ENCODE measurements around the gene EVC. TPM values are rescaled to one million over a fixed set of nuclear protein-coding genes. Genes with fewer than 3 reads are reported as not detected.

EVC gene
- total and polyA plus RNA-seq, 4 donors, result 9.3 to 58.2 (median 25.0) TPM

GRCh38 chr4:5711479-5712184, 631 bp downstream of the EVC start:
- 5 to 6% methylated on average over 52 of the region's 52 CpGs for WGBS, 2 donors
- ATAC-seq (ENCODE audit: low FRiP score) (peak; percentile 1), DNase-seq (peak; percentile 62 to 82)
- peak overlapping the region; percentile 34 to 63 for H3K27ac ChIP-seq (ENCODE audit: low read depth in 1 of 2, low read length in 2 of 2)
- no peaks in the 10 kb centered on the region for H3K9me3 ChIP-seq (ENCODE audit: control insufficient read depth, low read length)
- intact Hi-C loops (cut with DNase I), result loop anchor here (1.0 to 5.0 kb wide), 3 partner anchors 18 to 76 kb away; no protein-coding TSS in a partner anchor
- peaks cover 4 to 6% of the 10 kb centered on the region in 2 donors for H3K4me1 ChIP-seq (ENCODE audit: control insufficient read depth in 1 of 2, insufficient read depth in 2 of 2, low read length in 2 of 2)
- peak overlapping the region; percentile 63 to 88 for H3K4me3 ChIP-seq (ENCODE audit: low read length in 2 of 2)
- H3K27me3 ChIP-seq (ENCODE audit: control insufficient read depth in 1 of 2, insufficient read depth in 2 of 2, low read length in 1 of 2), result no peaks in the 10 kb centered on the region
- no peaks in the 10 kb centered on the region for H3K36me3 ChIP-seq (ENCODE audit: control insufficient read depth in 1 of 2, insufficient read depth in 2 of 2, low read length in 1 of 2)

- Histone ChIP-seq H3K9me3 (ENCODE audit: control insufficient read depth, low read length) (no peaks in the 10 kb centered on the region), H3K36me3 (ENCODE audit: control insufficient read depth in 1 of 2, insufficient read depth in 2 of 2, low read length in 1 of 2) (no peaks in the 10 kb centered on the region), H3K4me1 (ENCODE audit: control insufficient read depth in 1 of 2, insufficient read depth in 2 of 2, low read length in 2 of 2) (peaks cover 3 to 4% of the 10 kb centered on the region in 2 donors), H3K27ac (ENCODE audit: low read depth in 1 of 2, low read length in 2 of 2) (no peak overlapping the region), H3K27me3 (ENCODE audit: control insufficient read depth in 1 of 2, insufficient read depth in 2 of 2, low read length in 1 of 2) (no peaks in the 10 kb centered on the region), H3K4me3 (ENCODE audit: low read length in 2 of 2) (no peak overlapping the region)
- no peak for DNase-seq
- ATAC-seq (ENCODE audit: low FRiP score), result no peak
- WGBS, 2 donors, result 83 to 88% methylated on average over 7 of the region's 7 CpGs
- intact Hi-C loops (cut with DNase I), result loop anchor here (5.0 kb wide), 2 partner anchors 35 to 75 kb away; no protein-coding TSS in a partner anchor
These were observed 1.5 kb downstream of the EVC start for GRCh38 chr4:5712517-5712916.

GRCh38 chr4:5712931-5713330, 1.9 kb downstream of the EVC start:
- Histone ChIP-seq H3K27me3 (ENCODE audit: control insufficient read depth in 1 of 2, insufficient read depth in 2 of 2, low read length in 1 of 2) (no peaks in the 10 kb centered on the region), H3K4me1 (ENCODE audit: control insufficient read depth in 1 of 2, insufficient read depth in 2 of 2, low read length in 2 of 2) (peaks cover 3 to 4% of the 10 kb centered on the region in 2 donors), H3K9me3 (ENCODE audit: control insufficient read depth, low read length) (no peaks in the 10 kb centered on the region), H3K4me3 (ENCODE audit: low read length in 2 of 2) (no peak overlapping the region), H3K27ac (ENCODE audit: low read depth in 1 of 2, low read length in 2 of 2) (no peak overlapping the region), H3K36me3 (ENCODE audit: control insufficient read depth in 1 of 2, insufficient read depth in 2 of 2, low read length in 1 of 2) (no peaks in the 10 kb centered on the region)
- intact Hi-C loops (cut with DNase I), result loop anchor here (5.0 kb wide), 2 partner anchors 34 to 74 kb away; no protein-coding TSS in a partner anchor
- no peak for DNase-seq
- ATAC-seq (ENCODE audit: low FRiP score), result no peak
- WGBS, 2 donors, result 87 to 88% methylated on average over 3 of the region's 3 CpGs

- intact Hi-C loops (cut with DNase I), result loop anchor here (5.0 kb wide), 2 partner anchors 33 to 73 kb away; no protein-coding TSS in a partner anchor
- Histone ChIP-seq H3K4me3 (ENCODE audit: low read length in 2 of 2) (no peak overlapping the region), H3K4me1 (ENCODE audit: control insufficient read depth in 1 of 2, insufficient read depth in 2 of 2, low read length in 2 of 2) (peaks cover 3 to 4% of the 10 kb centered on the region in 2 donors), H3K27me3 (ENCODE audit: control insufficient read depth in 1 of 2, insufficient read depth in 2 of 2, low read length in 1 of 2) (no peaks in the 10 kb centered on the region), H3K36me3 (ENCODE audit: control insufficient read depth in 1 of 2, insufficient read depth in 2 of 2, low read length in 1 of 2) (no peaks in the 10 kb centered on the region), H3K9me3 (ENCODE audit: control insufficient read depth, low read length) (no peaks in the 10 kb centered on the region), H3K27ac (ENCODE audit: low read depth in 1 of 2, low read length in 2 of 2) (no peak overlapping the region)
- DNase-seq (no peak), ATAC-seq (ENCODE audit: low FRiP score) (no peak)
- 78 to 89% methylated on average over 6 of the region's 6 CpGs for WGBS, 2 donors
These were observed 2.9 kb downstream of the EVC start for GRCh38 chr4:5713861-5714260.

- DNase-seq (no peak), ATAC-seq (ENCODE audit: low FRiP score) (no peak)
- Histone ChIP-seq H3K27me3 (ENCODE audit: control insufficient read depth in 1 of 2, insufficient read depth in 2 of 2, low read length in 1 of 2) (no peaks in the 10 kb centered on the region), H3K4me3 (ENCODE audit: low read length in 2 of 2) (no peak overlapping the region), H3K9me3 (ENCODE audit: control insufficient read depth, low read length) (no peaks in the 10 kb centered on the region), H3K27ac (ENCODE audit: low read depth in 1 of 2, low read length in 2 of 2) (no peak overlapping the region), H3K36me3 (ENCODE audit: control insufficient read depth in 1 of 2, insufficient read depth in 2 of 2, low read length in 1 of 2) (no peaks in the 10 kb centered on the region), H3K4me1 (ENCODE audit: control insufficient read depth in 1 of 2, insufficient read depth in 2 of 2, low read length in 2 of 2) (peaks cover 3 to 4% of the 10 kb centered on the region in 2 donors)
- intact Hi-C loops (cut with DNase I), result no loop called here
- 74 to 77% methylated on average over 2 of the region's 2 CpGs for WGBS, 2 donors
These were observed 4.4 kb downstream of the EVC start for GRCh38 chr4:5715357-5715756.

GRCh38 chr4:5716391-5716790, 5.4 kb downstream of the EVC start:
- no peak overlapping the region for H3K27ac ChIP-seq (ENCODE audit: low read depth in 1 of 2, low read length in 2 of 2)
- 60 to 73% methylated on average over 2 of the region's 2 CpGs for WGBS, 2 donors
- no peaks in the 10 kb centered on the region for H3K9me3 ChIP-seq (ENCODE audit: control insufficient read depth, low read length)
- ATAC-seq (ENCODE audit: low FRiP score) (no peak), DNase-seq (no peak)
- peaks cover 0 to 1% of the 10 kb centered on the region in 2 donors for H3K36me3 ChIP-seq (ENCODE audit: control insufficient read depth in 1 of 2, insufficient read depth in 2 of 2, low read length in 1 of 2)
- H3K4me3 ChIP-seq (ENCODE audit: low read length in 2 of 2), result no peak overlapping the region
- peaks cover 3 to 4% of the 10 kb centered on the region in 2 donors for H3K4me1 ChIP-seq (ENCODE audit: control insufficient read depth in 1 of 2, insufficient read depth in 2 of 2, low read length in 2 of 2)
- intact Hi-C loops (cut with DNase I), result no loop called here
- no peaks in the 10 kb centered on the region for H3K27me3 ChIP-seq (ENCODE audit: control insufficient read depth in 1 of 2, insufficient read depth in 2 of 2, low read length in 1 of 2)

- no peaks in the 10 kb centered on the region for H3K9me3 ChIP-seq (ENCODE audit: control insufficient read depth, low read length)
- H3K4me3 ChIP-seq (ENCODE audit: low read length in 2 of 2), result no peak overlapping the region
- peaks cover 0 to 3% of the 10 kb centered on the region in 2 donors for H3K4me1 ChIP-seq (ENCODE audit: control insufficient read depth in 1 of 2, insufficient read depth in 2 of 2, low read length in 2 of 2)
- DNase-seq (no peak), ATAC-seq (ENCODE audit: low FRiP score) (no peak)
- H3K27me3 ChIP-seq (ENCODE audit: control insufficient read depth in 1 of 2, insufficient read depth in 2 of 2, low read length in 1 of 2), result no peaks in the 10 kb centered on the region
- no peak overlapping the region for H3K27ac ChIP-seq (ENCODE audit: low read depth in 1 of 2, low read length in 2 of 2)
- peaks cover 0 to 1% of the 10 kb centered on the region in 2 donors for H3K36me3 ChIP-seq (ENCODE audit: control insufficient read depth in 1 of 2, insufficient read depth in 2 of 2, low read length in 1 of 2)
- intact Hi-C loops (cut with DNase I), result no loop called here
- 88 to 89% methylated on average over 4 of the region's 4 CpGs for WGBS, 2 donors
These were observed 6.6 kb downstream of the EVC start for GRCh38 chr4:5717449-5718158.

- no peaks in the 10 kb centered on the region for H3K9me3 ChIP-seq (ENCODE audit: control insufficient read depth, low read length)
- ATAC-seq (ENCODE audit: low FRiP score), result no peak
- no peak for DNase-seq
- no peak overlapping the region for H3K4me3 ChIP-seq (ENCODE audit: low read length in 2 of 2)
- WGBS, 2 donors, result 61 to 69% methylated on average over 4 of the region's 4 CpGs
- intact Hi-C loops (cut with DNase I), result no loop called here
- no peak overlapping the region for H3K27ac ChIP-seq (ENCODE audit: low read depth in 1 of 2, low read length in 2 of 2)
- H3K4me1 ChIP-seq (ENCODE audit: control insufficient read depth in 1 of 2, insufficient read depth in 2 of 2, low read length in 2 of 2), result peaks cover 0 to 3% of the 10 kb centered on the region in 2 donors
- H3K36me3 ChIP-seq (ENCODE audit: control insufficient read depth in 1 of 2, insufficient read depth in 2 of 2, low read length in 1 of 2), result peaks cover 0 to 3% of the 10 kb centered on the region in 2 donors
- H3K27me3 ChIP-seq (ENCODE audit: control insufficient read depth in 1 of 2, insufficient read depth in 2 of 2, low read length in 1 of 2), result no peaks in the 10 kb centered on the region
These were observed 7.4 kb downstream of the EVC start for GRCh38 chr4:5718411-5718810.
